Osteocyte (in vitro differentiated cells): ENCODE measurements around the gene FUT8. TPM values are rescaled to one million over a fixed set of nuclear protein-coding genes. Genes with fewer than 3 reads are reported as not detected.

Source experiments
- DNase-seq: peaks from one replicate; pipeline ENCODE4 v3.0.0; 2021; ENCODE audit warnings: mixed read lengths; ENCODE audit not compliant: unreplicated experiment; ENCODE audit errors: extremely low spot score
- H3K27ac Mint-ChIP-seq: one replicate; pipeline ENCODE4 v1.8.0; 2021; ENCODE audit warnings: mild to moderate bottlenecking, mixed read lengths; ENCODE audit not compliant: unreplicated experiment
- H3K27me3 Mint-ChIP-seq: one replicate; pipeline ENCODE4 v1.8.0; 2021; ENCODE audit warnings: mixed read lengths; ENCODE audit not compliant: unreplicated experiment
- H3K36me3 Mint-ChIP-seq: one replicate; pipeline ENCODE4 v1.8.0; 2021; ENCODE audit warnings: mixed read lengths; ENCODE audit not compliant: unreplicated experiment
- H3K4me1 Mint-ChIP-seq: one replicate; pipeline ENCODE4 v1.8.0; 2021; ENCODE audit warnings: mixed read lengths; ENCODE audit not compliant: unreplicated experiment
- H3K4me3 Mint-ChIP-seq: one replicate; pipeline ENCODE4 v1.8.0; 2021; ENCODE audit warnings: mild to moderate bottlenecking, moderate library complexity, mixed read lengths; ENCODE audit not compliant: unreplicated experiment
- H3K9me3 Mint-ChIP-seq: one replicate; pipeline ENCODE4 v1.8.0; 2021; ENCODE audit warnings: mixed read lengths; ENCODE audit not compliant: unreplicated experiment
- CTCF ChIP-seq: fragments of 200-600 bp; sonication (generic); IDR thresholded peaks from 2 replicates; pipeline ENCODE4 v1.5.0; 2021; ENCODE audit warnings: antibody characterized with exemption, mild to moderate bottlenecking, moderate library complexity
- total RNA-seq: library from RNA; stranded (reverse); gene quantifications from 2 replicates; pipeline ENCODE4 v1.2.1, GENCODE V29; 2021

The FUT8 gene
- total RNA-seq, 1 donor from 2014 or later: 35.5 TPM

GRCh38 chr14:65780566-65780965 lies 368.0 kb downstream of the FUT8 start:
- peaks cover 12% of the 10 kb centered on the region for H3K27me3 Mint-ChIP-seq

GRCh38 chr14:65783101-65783500 lies 370.6 kb downstream of the FUT8 start:
- DNase-seq: no peak
- Mint-ChIP-seq H3K4me1 (no peaks in the 10 kb centered on the region), H3K27me3 (peaks cover 9% of the 10 kb centered on the region), H3K27ac (no peak overlapping the region), H3K4me3 (no peak overlapping the region), H3K9me3 (no peaks in the 10 kb centered on the region), H3K36me3 (no peaks in the 10 kb centered on the region)
- TF ChIP-seq CTCF: no peak

More at GRCh38 chr14:65780566-65780965, 368.0 kb downstream of the FUT8 start:
- H3K27ac Mint-ChIP-seq: no peak overlapping the region
- TF ChIP-seq CTCF: no peak
- H3K4me3 Mint-ChIP-seq: no peak overlapping the region
- no peak for DNase-seq
- H3K9me3 Mint-ChIP-seq: no peaks in the 10 kb centered on the region
- no peaks in the 10 kb centered on the region for H3K4me1 Mint-ChIP-seq
- H3K36me3 Mint-ChIP-seq: no peaks in the 10 kb centered on the region

- no peak for TF ChIP-seq CTCF
- DNase-seq: no peak
Measured at GRCh38 chr14:65783576-65783975, 371.0 kb downstream of the FUT8 start.

GRCh38 chr14:65784574-65784973 lies 372.0 kb downstream of the FUT8 start:
- Mint-ChIP-seq H3K9me3 (no peaks in the 10 kb centered on the region), H3K4me1 (no peaks in the 10 kb centered on the region), H3K4me3 (no peak overlapping the region), H3K36me3 (no peaks in the 10 kb centered on the region), H3K27me3 (peaks cover 2% of the 10 kb centered on the region), H3K27ac (no peak overlapping the region)
- DNase-seq: no peak
- TF ChIP-seq CTCF: no peak

More at GRCh38 chr14:65783576-65783975, 371.0 kb downstream of the FUT8 start:
- Mint-ChIP-seq H3K4me3 (no peak overlapping the region), H3K36me3 (no peaks in the 10 kb centered on the region), H3K27ac (no peak overlapping the region), H3K27me3 (peaks cover 6% of the 10 kb centered on the region), H3K9me3 (no peaks in the 10 kb centered on the region), H3K4me1 (no peaks in the 10 kb centered on the region)

GRCh38 chr14:65787461-65787860 lies 374.9 kb downstream of the FUT8 start:
- no peaks in the 10 kb centered on the region for H3K9me3 Mint-ChIP-seq

More at GRCh38 chr14:65787461-65787860, 374.9 kb downstream of the FUT8 start:
- no peak overlapping the region for H3K27ac Mint-ChIP-seq
- no peak overlapping the region for H3K4me3 Mint-ChIP-seq
- H3K36me3 Mint-ChIP-seq: no peaks in the 10 kb centered on the region
- H3K27me3 Mint-ChIP-seq: peaks cover 2% of the 10 kb centered on the region
- H3K4me1 Mint-ChIP-seq: no peaks in the 10 kb centered on the region
- no peak for TF ChIP-seq CTCF
- DNase-seq: no peak
